Measurements from ENCODE around the gene ECSCR.
A peak's percentile ranks its signal among the peaks of the same experiment; 100 is the strongest.

Gene ECSCR

DNA sequence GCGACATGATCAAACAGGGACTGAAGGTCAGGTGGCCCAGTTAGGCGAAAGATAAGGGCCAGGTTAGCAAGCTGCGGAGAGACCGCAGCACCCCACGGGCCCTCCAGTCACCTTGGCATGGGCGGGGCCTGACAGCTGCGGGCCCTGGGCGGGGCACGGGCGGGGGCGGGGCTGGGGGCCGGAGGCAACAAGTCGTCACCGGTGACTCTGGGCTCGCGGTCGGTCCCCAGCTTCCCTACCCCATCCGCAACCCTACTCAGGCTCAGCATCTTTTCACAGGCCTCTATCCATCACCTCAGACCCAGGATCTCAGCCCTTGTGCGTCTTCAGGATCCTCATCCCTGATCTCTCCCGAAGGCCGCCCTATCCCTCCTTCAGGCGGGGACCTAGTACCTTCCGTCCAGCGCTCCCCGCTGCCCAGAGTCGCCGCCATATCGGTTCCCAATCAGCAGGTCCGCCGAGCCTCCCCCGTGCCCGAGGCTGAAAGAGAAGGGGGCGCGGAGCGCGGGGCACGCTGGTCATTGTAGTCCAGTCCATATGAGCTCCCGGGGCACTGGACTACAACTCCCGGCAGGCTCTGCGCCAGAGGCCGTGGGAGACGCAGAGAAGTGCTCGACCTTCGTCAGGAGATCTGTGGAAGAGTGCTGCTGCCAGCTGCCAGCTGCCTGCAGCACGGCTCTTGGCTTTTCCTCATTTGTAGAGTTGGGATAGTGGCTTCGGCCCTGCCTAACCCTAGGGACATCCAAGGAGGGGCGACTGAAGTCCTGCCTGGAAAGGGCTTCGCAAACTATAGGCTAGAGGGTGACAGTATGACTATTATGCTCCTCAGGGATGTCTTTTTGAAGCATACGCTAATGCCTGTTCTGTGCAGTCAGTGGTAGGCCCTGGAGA is 23.3 kb downstream of the ECSCR start, which contains the start of gene DNAJC18 (continued):
- TF ChIP-seq, protein P1, sequence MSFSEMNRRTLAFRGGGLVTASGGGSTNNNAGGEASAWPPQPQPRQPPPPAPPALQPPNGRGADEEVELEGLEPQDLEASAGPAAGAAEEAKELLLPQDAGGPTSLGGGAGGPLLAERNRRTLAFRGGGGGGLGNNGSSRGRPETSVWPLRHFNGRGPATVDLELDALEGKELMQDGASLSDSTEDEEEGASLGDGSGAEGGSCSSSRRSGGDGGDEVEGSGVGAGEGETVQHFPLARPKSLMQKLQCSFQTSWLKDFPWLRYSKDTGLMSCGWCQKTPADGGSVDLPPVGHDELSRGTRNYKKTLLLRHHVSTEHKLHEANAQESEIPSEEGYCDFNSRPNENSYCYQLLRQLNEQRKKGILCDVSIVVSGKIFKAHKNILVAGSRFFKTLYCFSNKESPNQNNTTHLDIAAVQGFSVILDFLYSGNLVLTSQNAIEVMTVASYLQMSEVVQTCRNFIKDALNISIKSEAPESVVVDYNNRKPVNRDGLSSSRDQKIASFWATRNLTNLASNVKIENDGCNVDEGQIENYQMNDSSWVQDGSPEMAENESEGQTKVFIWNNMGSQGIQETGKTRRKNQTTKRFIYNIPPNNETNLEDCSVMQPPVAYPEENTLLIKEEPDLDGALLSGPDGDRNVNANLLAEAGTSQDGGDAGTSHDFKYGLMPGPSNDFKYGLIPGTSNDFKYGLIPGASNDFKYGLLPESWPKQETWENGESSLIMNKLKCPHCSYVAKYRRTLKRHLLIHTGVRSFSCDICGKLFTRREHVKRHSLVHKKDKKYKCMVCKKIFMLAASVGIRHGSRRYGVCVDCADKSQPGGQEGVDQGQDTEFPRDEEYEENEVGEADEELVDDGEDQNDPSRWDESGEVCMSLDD (tag by site-specific recombination; IDR thresholded peaks at IDR 0.05) = peak; percentile 97
- no peak for TF ChIP-seq ZNF658 (tag by site-specific recombination; IDR thresholded peaks at IDR 0.05)
- TF ChIP-seq, protein P2, sequence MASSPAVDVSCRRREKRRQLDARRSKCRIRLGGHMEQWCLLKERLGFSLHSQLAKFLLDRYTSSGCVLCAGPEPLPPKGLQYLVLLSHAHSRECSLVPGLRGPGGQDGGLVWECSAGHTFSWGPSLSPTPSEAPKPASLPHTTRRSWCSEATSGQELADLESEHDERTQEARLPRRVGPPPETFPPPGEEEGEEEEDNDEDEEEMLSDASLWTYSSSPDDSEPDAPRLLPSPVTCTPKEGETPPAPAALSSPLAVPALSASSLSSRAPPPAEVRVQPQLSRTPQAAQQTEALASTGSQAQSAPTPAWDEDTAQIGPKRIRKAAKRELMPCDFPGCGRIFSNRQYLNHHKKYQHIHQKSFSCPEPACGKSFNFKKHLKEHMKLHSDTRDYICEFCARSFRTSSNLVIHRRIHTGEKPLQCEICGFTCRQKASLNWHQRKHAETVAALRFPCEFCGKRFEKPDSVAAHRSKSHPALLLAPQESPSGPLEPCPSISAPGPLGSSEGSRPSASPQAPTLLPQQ (tag by site-specific recombination; IDR thresholded peaks at IDR 0.05) = peak; percentile 92
- TF ChIP-seq ZNF394 (tag by site-specific recombination; IDR thresholded peaks at IDR 0.05; ENCODE audit: borderline replicate concordance) = peak; percentile 22; the same call in 1 of the 2 replicates
- peak; percentile 88 for TF ChIP-seq KLF9 (tag by site-specific recombination; IDR thresholded peaks at IDR 0.05; ENCODE audit: low read depth)
- TF ChIP-seq, protein P3, sequence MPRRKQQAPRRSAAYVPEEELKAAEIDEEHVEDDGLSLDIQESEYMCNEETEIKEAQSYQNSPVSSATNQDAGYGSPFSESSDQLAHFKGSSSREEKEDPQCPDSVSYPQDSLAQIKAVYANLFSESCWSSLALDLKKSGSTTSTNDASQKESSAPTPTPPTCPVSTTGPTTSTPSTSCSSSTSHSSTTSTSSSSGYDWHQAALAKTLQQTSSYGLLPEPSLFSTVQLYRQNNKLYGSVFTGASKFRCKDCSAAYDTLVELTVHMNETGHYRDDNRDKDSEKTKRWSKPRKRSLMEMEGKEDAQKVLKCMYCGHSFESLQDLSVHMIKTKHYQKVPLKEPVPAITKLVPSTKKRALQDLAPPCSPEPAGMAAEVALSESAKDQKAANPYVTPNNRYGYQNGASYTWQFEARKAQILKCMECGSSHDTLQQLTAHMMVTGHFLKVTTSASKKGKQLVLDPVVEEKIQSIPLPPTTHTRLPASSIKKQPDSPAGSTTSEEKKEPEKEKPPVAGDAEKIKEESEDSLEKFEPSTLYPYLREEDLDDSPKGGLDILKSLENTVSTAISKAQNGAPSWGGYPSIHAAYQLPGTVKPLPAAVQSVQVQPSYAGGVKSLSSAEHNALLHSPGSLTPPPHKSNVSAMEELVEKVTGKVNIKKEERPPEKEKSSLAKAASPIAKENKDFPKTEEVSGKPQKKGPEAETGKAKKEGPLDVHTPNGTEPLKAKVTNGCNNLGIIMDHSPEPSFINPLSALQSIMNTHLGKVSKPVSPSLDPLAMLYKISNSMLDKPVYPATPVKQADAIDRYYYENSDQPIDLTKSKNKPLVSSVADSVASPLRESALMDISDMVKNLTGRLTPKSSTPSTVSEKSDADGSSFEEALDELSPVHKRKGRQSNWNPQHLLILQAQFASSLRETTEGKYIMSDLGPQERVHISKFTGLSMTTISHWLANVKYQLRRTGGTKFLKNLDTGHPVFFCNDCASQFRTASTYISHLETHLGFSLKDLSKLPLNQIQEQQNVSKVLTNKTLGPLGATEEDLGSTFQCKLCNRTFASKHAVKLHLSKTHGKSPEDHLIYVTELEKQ (tag by site-specific recombination; IDR thresholded peaks at IDR 0.05; ENCODE audit: borderline replicate concordance) = peak; percentile 58; the same call in 1 of the 2 replicates
- no peak for TF ChIP-seq ZNF214 (tag by site-specific recombination; IDR thresholded peaks at IDR 0.05; ENCODE audit: borderline replicate concordance)
- TF ChIP-seq GLIS2 (tag by site-specific recombination; IDR thresholded peaks at IDR 0.05) = peak; percentile 34; the same call in 1 of the 2 replicates
- TF ChIP-seq ZNF785 (tag by site-specific recombination; IDR thresholded peaks at IDR 0.05) = 0 out of 2 replicates have a peak, but pooled peaks have one; percentile 51
- no peak; the same call in 1 of the 2 replicates for TF ChIP-seq ZNF239 (tag by site-specific recombination; IDR thresholded peaks at IDR 0.05)
- TF ChIP-seq, protein P4, sequence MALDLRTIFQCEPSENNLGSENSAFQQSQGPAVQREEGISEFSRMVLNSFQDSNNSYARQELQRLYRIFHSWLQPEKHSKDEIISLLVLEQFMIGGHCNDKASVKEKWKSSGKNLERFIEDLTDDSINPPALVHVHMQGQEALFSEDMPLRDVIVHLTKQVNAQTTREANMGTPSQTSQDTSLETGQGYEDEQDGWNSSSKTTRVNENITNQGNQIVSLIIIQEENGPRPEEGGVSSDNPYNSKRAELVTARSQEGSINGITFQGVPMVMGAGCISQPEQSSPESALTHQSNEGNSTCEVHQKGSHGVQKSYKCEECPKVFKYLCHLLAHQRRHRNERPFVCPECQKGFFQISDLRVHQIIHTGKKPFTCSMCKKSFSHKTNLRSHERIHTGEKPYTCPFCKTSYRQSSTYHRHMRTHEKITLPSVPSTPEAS (tag by site-specific recombination; IDR thresholded peaks at IDR 0.05) = peak; percentile 44; the same call in 1 of the 2 replicates
- peak; percentile 94 for TF ChIP-seq ZNF629 (tag by site-specific recombination; IDR thresholded peaks at IDR 0.05)
- no peak for TF ChIP-seq RBAK (tag by site-specific recombination; IDR thresholded peaks at IDR 0.05)
- TF ChIP-seq, protein P5, sequence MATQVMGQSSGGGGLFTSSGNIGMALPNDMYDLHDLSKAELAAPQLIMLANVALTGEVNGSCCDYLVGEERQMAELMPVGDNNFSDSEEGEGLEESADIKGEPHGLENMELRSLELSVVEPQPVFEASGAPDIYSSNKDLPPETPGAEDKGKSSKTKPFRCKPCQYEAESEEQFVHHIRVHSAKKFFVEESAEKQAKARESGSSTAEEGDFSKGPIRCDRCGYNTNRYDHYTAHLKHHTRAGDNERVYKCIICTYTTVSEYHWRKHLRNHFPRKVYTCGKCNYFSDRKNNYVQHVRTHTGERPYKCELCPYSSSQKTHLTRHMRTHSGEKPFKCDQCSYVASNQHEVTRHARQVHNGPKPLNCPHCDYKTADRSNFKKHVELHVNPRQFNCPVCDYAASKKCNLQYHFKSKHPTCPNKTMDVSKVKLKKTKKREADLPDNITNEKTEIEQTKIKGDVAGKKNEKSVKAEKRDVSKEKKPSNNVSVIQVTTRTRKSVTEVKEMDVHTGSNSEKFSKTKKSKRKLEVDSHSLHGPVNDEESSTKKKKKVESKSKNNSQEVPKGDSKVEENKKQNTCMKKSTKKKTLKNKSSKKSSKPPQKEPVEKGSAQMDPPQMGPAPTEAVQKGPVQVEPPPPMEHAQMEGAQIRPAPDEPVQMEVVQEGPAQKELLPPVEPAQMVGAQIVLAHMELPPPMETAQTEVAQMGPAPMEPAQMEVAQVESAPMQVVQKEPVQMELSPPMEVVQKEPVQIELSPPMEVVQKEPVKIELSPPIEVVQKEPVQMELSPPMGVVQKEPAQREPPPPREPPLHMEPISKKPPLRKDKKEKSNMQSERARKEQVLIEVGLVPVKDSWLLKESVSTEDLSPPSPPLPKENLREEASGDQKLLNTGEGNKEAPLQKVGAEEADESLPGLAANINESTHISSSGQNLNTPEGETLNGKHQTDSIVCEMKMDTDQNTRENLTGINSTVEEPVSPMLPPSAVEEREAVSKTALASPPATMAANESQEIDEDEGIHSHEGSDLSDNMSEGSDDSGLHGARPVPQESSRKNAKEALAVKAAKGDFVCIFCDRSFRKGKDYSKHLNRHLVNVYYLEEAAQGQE (tag by site-specific recombination; IDR thresholded peaks at IDR 0.05) = peak; percentile 74
- peak; percentile 86; the same call in 1 of the 2 replicates for TF ChIP-seq ZNF24 (tag by site-specific recombination; IDR thresholded peaks at IDR 0.05)
- TF ChIP-seq ZBTB48 (tag by site-specific recombination; IDR thresholded peaks at IDR 0.05) = peak; percentile 93
- no peak; the same call in 1 of the 2 replicates for TF ChIP-seq ZFP37 (tag by site-specific recombination; IDR thresholded peaks at IDR 0.05)
- TF ChIP-seq, protein P6, sequence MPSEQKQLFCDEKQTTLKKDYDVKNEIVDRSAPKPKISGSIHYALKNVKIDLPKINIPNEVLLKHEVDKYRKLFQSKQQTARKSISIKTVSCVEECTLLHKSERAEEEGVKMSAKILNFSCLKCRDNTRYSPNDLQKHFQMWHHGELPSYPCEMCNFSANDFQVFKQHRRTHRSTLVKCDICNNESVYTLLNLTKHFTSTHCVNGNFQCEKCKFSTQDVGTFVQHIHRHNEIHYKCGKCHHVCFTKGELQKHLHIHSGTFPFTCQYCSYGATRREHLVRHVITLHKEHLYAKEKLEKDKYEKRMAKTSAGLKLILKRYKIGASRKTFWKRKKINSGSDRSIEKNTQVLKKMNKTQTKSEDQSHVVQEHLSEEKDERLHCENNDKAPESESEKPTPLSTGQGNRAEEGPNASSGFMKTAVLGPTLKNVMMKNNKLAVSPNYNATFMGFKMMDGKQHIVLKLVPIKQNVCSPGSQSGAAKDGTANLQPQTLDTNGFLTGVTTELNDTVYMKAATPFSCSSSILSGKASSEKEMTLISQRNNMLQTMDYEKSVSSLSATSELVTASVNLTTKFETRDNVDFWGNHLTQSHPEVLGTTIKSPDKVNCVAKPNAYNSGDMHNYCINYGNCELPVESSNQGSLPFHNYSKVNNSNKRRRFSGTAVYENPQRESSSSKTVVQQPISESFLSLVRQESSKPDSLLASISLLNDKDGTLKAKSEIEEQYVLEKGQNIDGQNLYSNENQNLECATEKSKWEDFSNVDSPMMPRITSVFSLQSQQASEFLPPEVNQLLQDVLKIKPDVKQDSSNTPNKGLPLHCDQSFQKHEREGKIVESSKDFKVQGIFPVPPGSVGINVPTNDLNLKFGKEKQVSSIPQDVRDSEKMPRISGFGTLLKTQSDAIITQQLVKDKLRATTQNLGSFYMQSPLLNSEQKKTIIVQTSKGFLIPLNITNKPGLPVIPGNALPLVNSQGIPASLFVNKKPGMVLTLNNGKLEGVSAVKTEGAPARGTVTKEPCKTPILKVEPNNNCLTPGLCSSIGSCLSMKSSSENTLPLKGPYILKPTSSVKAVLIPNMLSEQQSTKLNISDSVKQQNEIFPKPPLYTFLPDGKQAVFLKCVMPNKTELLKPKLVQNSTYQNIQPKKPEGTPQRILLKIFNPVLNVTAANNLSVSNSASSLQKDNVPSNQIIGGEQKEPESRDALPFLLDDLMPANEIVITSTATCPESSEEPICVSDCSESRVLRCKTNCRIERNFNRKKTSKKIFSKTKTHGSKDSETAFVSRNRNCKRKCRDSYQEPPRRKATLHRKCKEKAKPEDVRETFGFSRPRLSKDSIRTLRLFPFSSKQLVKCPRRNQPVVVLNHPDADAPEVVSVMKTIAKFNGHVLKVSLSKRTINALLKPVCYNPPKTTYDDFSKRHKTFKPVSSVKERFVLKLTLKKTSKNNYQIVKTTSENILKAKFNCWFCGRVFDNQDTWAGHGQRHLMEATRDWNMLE (tag by site-specific recombination; conservative IDR thresholded peaks at IDR 0.05; ENCODE audit: low read depth) = 0 out of 2 replicates have a peak, but pooled peaks have one; percentile 43
- TF ChIP-seq ZNF335 (tag by site-specific recombination; conservative IDR thresholded peaks at IDR 0.05) = peak; percentile 99
- peak; percentile 91 for TF ChIP-seq GLIS1 (tag by site-specific recombination; IDR thresholded peaks at IDR 0.05)
